GM12801 (cell line): ENCODE results near the gene DIAPH3.

Experiments used
- TF ChIP-seq, protein P1 (sequence below): IDR thresholded peaks from one replicate; pipeline ENCODE4 v1.5.1; 2011; ENCODE audit warnings: control low read depth; ENCODE audit not compliant: insufficient read length; ENCODE audit errors: extremely low read depth

DIAPH3 gene

DNA sequence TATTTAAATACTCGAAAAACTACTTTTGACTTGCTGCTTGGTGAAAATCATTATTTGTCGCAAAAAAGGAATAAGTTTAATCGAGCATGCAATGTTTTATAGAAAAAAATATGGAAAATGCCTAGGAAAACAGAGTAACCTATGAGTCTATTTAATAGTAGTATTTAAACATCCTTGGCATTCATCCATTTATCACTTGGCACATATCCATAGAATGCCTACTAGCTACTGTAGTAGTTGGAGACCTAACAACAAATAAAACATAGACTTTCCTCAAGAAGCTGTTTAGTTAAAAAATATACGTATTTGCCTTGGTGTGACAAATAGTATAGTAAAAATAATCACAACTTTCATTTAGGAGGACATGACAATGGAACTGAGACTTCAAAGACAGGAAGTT, 302.1 kb downstream of the DIAPH3 start:
- TF ChIP-seq, protein P1, sequence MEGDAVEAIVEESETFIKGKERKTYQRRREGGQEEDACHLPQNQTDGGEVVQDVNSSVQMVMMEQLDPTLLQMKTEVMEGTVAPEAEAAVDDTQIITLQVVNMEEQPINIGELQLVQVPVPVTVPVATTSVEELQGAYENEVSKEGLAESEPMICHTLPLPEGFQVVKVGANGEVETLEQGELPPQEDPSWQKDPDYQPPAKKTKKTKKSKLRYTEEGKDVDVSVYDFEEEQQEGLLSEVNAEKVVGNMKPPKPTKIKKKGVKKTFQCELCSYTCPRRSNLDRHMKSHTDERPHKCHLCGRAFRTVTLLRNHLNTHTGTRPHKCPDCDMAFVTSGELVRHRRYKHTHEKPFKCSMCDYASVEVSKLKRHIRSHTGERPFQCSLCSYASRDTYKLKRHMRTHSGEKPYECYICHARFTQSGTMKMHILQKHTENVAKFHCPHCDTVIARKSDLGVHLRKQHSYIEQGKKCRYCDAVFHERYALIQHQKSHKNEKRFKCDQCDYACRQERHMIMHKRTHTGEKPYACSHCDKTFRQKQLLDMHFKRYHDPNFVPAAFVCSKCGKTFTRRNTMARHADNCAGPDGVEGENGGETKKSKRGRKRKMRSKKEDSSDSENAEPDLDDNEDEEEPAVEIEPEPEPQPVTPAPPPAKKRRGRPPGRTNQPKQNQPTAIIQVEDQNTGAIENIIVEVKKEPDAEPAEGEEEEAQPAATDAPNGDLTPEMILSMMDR: no peak

- TF ChIP-seq, protein P1: no peak
Observed at GRCh38 chr13:59856281-59856810, 307.4 kb downstream of the DIAPH3 start.

GRCh38 chr13:59846845-59847620, 316.7 kb downstream of the DIAPH3 start:
- TF ChIP-seq, protein P1: no peak

DNA sequence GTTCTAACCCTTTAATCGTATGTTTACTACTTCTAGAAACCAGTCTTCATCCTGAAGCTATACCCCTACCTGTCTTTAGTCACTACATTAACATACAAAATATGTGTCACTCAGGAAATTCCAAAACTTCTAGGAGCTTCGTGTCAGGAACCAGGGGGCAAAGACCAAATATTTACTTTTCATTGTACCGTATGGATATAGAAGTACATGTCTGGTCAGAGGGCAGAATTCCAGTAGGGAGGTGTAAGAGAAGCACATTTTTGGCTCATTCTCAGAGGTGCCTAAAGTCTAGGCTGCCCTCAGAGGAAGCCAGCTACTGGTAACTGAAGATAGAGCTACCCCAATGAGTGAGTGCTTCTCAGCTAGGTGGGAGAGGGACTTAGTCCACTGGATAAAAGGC, 320.7 kb downstream of the DIAPH3 start:
- TF ChIP-seq, protein P1: no peak

- TF ChIP-seq, protein P1: no peak
Observed at GRCh38 chr13:59842507-59842906, 321.2 kb downstream of the DIAPH3 start.

GRCh38 chr13:59839186-59839585, 324.5 kb downstream of the DIAPH3 start:
- TF ChIP-seq, protein P1: no peak

DNA sequence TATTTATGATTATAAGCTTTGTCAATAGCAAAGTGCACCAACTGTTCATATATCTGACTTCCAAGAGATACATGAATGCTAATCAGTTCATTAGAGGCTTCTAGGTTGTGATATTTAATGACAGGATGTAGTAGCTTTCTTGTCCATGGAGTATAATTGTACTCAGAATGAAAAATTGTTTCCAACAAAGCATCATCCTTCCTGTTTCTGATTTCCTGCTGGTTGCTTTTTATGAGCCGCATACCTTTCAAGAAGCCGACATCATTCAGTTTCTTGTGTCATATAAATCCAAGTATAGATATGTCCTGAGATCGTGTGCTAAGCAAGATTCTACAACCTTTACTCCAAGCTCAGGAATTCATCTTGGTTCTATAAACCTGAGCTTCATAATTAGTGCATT, 326.6 kb downstream of the DIAPH3 start:
- TF ChIP-seq, protein P1: no peak
